GM23338 (cell line): ENCODE results near the gene FBXO41.

Experiments
- CREB1 ChIP-seq: fragments of 250-450 bp; sonication (Bioruptor Pico); IDR thresholded peaks from 2 replicates; pipeline ENCODE4 v1.5.0; 2020; ENCODE audit warnings: low read depth, mild to moderate bottlenecking, moderate library complexity
- EZH2 ChIP-seq: fragments of 200-600 bp; sonication (generic); IDR thresholded peaks from one replicate; pipeline ENCODE4 v1.8.0; 2017; ENCODE audit warnings: antibody characterized with exemption, mild to moderate bottlenecking, low read depth; ENCODE audit not compliant: unreplicated experiment
- EZH2phosphoT487 ChIP-seq: fragments of 200-600 bp; sonication (generic); IDR thresholded peaks from one replicate; pipeline ENCODE4 v1.8.1; 2018; ENCODE audit warnings: antibody characterized with exemption; ENCODE audit not compliant: unreplicated experiment
- NANOG ChIP-seq: IDR thresholded peaks from 2 replicates; pipeline ENCODE4 v1.6.1; 2016; ENCODE audit warnings: antibody characterized with exemption, borderline replicate concordance
- POLR2AphosphoS5 ChIP-seq: IDR thresholded peaks from 2 replicates; pipeline ENCODE4 v1.6.1; 2016; ENCODE audit warnings: antibody characterized with exemption, low read depth
- REST ChIP-seq: IDR thresholded peaks from one replicate; pipeline ENCODE4 v1.6.1; 2018; ENCODE audit warnings: antibody characterized with exemption; ENCODE audit not compliant: unreplicated experiment
- TF ChIP-seq, protein P1 (sequence below), 2 experiments: fragments of 200-600 bp in 1 of 2; sonication (generic) in 1 of 2; conservative IDR thresholded peaks; 2 replicates each; pipeline versions ENCODE4 v1.5.1 to v1.6.1; 2016 to 2017; ENCODE audit warnings: antibody characterized with exemption in 2 of 2, low read depth in 2 of 2, mild to moderate bottlenecking in 2 of 2, moderate library complexity in 1 of 2

DNA sequence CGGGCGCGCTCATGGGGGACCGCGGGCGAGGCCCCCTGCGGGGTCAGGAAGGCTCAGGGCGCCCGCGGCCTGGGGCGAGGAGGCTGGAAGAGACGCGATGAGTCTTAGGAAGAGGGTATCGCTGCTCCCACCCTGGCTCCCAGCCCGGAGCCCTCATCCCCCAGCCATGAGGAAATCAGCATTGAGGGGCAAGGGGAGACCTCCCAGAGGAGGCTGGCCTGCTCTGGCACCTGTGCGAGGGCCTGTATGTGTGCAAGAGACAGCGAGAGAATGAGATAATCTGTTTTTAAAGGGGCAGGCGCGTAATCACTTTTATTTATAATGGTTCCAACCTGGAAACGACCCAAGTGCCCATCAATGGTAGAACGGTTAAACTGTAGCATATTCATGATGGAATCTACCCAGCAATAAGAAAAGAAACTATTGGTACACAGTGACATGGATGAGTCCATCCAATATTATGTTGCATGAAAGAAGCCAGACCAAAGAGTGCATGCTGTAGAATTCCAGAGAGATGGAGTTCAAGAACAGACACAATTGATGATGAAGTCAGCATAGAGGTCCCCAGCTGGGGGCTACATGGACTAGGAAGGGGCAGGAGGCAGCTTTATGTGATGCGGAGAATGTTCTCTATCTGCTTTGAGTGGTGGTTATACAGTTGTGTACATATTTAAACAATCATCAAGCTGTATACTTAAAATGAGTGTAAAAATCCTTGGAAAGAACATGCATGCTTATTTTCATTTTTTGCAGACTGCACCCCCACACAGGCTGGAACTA is 14.4 kb downstream of the FBXO41 start:
- TF ChIP-seq EZH2 (no peak), EZH2phosphoT487 (no peak), CREB1 (no peak), NANOG (no peak), REST (no peak), POLR2AphosphoS5 (no peak)
- TF ChIP-seq, protein P1, sequence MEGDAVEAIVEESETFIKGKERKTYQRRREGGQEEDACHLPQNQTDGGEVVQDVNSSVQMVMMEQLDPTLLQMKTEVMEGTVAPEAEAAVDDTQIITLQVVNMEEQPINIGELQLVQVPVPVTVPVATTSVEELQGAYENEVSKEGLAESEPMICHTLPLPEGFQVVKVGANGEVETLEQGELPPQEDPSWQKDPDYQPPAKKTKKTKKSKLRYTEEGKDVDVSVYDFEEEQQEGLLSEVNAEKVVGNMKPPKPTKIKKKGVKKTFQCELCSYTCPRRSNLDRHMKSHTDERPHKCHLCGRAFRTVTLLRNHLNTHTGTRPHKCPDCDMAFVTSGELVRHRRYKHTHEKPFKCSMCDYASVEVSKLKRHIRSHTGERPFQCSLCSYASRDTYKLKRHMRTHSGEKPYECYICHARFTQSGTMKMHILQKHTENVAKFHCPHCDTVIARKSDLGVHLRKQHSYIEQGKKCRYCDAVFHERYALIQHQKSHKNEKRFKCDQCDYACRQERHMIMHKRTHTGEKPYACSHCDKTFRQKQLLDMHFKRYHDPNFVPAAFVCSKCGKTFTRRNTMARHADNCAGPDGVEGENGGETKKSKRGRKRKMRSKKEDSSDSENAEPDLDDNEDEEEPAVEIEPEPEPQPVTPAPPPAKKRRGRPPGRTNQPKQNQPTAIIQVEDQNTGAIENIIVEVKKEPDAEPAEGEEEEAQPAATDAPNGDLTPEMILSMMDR (conservative IDR thresholded peaks at IDR 0.05; ENCODE audit: low read depth in 2 of 2): no peak
